OCI-LY3 (cell line): ENCODE measurements around the gene ACAD10.

Experiments used
- CTCF ChIP-seq: fragments of 200-600, 300-600 bp; sonication (generic); IDR thresholded peaks from 2 replicates; pipeline ENCODE4 v1.5.1; 2014; ENCODE audit warnings: antibody characterized with exemption, low read length, low read depth
- EZH2phosphoT487 ChIP-seq: fragments of 200-600 bp; shearing (Covaris generic); IDR thresholded peaks from 2 replicates; pipeline ENCODE4 v1.6.1; 2018; ENCODE audit warnings: antibody characterized with exemption, mixed run types, low read depth

- TF ChIP-seq CTCF = no peak
- no peak for TF ChIP-seq EZH2phosphoT487
Observed at GRCh38 chr12:111799758-111800157, 113.9 kb downstream of the ACAD10 start.
